Measurements from ENCODE around the gene ATP11B.

DNA sequence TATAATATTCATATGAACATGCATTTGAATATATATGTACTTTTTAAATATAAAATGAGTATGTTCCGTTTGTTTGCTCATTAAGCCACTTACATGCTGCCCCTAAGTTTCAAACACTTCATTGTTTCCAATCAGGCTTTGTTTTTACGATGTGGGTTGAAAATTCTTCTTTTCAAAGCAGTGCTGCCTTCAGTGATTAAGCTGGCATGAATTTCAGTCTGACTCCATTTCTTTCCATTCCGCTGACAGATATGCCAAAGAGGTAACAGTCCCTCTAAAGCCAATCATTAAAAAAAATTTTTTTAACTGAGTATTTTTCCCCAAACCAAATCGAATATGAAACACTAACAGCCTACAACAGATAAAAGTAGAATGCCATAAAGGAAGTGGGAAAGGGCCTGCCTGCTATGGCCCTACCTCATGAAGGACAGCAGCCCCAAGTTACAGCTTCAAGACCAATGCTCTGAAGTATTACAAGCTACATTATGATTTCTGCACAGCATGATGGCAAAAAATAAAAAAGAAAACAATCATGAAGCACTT is 147.0 kb downstream of the ATP11B start:
- TF ChIP-seq POLR2AphosphoS5 (IDR thresholded peaks at IDR 0.05; ENCODE audit: borderline replicate concordance, low read depth, low read length), result no peak
- TF ChIP-seq EZH2 (IDR thresholded peaks at IDR 0.05), result no peak
- TF ChIP-seq FOXP2 (optimal IDR thresholded peaks at IDR 0.05; ENCODE audit: control extremely low read depth, extremely low read length, insufficient read depth), result no peak
